ENCODE data around the gene CD9.

Gene CD9

DNA sequence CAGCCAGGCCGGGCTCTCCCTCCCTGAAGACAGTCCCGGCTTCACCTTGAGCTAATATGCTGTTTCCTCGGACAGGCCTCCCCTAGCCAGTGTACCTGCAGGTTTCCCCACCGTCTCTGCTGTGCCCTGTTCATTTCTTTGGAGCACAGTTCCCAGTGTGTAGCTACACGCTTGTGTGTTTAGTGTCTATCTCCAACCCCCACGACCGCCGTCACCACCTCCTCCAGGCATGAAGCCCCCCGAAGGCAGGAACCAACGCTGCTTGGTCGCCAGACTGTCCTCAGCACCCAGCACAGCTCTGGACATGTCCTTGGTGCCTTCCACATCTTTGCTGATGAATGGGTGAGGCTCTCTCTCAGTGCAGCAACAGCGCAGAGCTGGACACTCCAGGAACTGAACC is 84.1 kb downstream of the CD9 start:
- Histone ChIP-seq H3K27ac (replicated peaks) (no peak overlapping the region), H3K27me3 (ENCODE audit: insufficient read depth, poor library complexity, severe bottlenecking) (no peaks in the 10 kb centered on the region), H3K4me3 (replicated peaks; ENCODE audit: insufficient read depth, low read length) (no peak overlapping the region)
- TF ChIP-seq SPI1 (IDR thresholded peaks at IDR 0.05; ENCODE audit: borderline replicate concordance, low read depth) (no peak), POLR2AphosphoS5 (IDR thresholded peaks at IDR 0.05; ENCODE audit: low read depth) (no peak), GABPA (IDR thresholded peaks at IDR 0.05; ENCODE audit: low read depth) (no peak)
- TF ChIP-seq, protein P1, sequence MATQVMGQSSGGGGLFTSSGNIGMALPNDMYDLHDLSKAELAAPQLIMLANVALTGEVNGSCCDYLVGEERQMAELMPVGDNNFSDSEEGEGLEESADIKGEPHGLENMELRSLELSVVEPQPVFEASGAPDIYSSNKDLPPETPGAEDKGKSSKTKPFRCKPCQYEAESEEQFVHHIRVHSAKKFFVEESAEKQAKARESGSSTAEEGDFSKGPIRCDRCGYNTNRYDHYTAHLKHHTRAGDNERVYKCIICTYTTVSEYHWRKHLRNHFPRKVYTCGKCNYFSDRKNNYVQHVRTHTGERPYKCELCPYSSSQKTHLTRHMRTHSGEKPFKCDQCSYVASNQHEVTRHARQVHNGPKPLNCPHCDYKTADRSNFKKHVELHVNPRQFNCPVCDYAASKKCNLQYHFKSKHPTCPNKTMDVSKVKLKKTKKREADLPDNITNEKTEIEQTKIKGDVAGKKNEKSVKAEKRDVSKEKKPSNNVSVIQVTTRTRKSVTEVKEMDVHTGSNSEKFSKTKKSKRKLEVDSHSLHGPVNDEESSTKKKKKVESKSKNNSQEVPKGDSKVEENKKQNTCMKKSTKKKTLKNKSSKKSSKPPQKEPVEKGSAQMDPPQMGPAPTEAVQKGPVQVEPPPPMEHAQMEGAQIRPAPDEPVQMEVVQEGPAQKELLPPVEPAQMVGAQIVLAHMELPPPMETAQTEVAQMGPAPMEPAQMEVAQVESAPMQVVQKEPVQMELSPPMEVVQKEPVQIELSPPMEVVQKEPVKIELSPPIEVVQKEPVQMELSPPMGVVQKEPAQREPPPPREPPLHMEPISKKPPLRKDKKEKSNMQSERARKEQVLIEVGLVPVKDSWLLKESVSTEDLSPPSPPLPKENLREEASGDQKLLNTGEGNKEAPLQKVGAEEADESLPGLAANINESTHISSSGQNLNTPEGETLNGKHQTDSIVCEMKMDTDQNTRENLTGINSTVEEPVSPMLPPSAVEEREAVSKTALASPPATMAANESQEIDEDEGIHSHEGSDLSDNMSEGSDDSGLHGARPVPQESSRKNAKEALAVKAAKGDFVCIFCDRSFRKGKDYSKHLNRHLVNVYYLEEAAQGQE (IDR thresholded peaks at IDR 0.05; ENCODE audit: insufficient replicate concordance, low read depth), result no peak
- TF ChIP-seq, protein P2, sequence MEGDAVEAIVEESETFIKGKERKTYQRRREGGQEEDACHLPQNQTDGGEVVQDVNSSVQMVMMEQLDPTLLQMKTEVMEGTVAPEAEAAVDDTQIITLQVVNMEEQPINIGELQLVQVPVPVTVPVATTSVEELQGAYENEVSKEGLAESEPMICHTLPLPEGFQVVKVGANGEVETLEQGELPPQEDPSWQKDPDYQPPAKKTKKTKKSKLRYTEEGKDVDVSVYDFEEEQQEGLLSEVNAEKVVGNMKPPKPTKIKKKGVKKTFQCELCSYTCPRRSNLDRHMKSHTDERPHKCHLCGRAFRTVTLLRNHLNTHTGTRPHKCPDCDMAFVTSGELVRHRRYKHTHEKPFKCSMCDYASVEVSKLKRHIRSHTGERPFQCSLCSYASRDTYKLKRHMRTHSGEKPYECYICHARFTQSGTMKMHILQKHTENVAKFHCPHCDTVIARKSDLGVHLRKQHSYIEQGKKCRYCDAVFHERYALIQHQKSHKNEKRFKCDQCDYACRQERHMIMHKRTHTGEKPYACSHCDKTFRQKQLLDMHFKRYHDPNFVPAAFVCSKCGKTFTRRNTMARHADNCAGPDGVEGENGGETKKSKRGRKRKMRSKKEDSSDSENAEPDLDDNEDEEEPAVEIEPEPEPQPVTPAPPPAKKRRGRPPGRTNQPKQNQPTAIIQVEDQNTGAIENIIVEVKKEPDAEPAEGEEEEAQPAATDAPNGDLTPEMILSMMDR (IDR thresholded peaks at IDR 0.05; ENCODE audit: insufficient read depth, low read length), result no peak
- DNase-seq (ENCODE audit: low read depth in 1 of 2, low spot score in 1 of 2), result no peak

DNA sequence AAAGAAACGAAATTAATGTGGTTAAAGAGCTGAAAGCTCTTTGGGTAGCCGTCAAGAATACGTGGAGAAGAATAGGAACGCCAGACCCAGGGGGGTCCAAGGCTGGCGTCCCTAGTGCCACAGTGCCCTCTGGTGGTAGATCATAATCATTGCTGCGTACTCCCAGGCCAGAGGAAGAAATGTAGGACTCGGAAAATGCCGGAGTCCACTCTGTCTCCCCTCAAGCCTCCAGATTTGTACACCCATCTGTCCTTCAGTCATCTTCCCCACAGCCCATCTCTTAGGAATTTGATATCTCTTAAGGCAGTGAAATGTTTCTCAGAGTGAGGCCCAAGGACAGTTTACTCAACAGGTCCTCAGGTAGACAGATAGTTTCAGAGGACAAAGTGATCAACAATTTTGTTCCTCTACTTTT is 84.9 kb downstream of the CD9 start:
- no peak overlapping the region for H3K27ac ChIP-seq (replicated peaks)
- no peaks in the 10 kb centered on the region for H3K27me3 ChIP-seq (ENCODE audit: insufficient read depth, poor library complexity, severe bottlenecking)
- TF ChIP-seq, protein P2 (IDR thresholded peaks at IDR 0.05; ENCODE audit: insufficient read depth, low read length), result peak; percentile 82
- no peak for TF ChIP-seq POLR2AphosphoS5 (IDR thresholded peaks at IDR 0.05; ENCODE audit: low read depth)
- H3K4me3 ChIP-seq (replicated peaks; ENCODE audit: insufficient read depth, low read length), result no peak overlapping the region
- DNase-seq (ENCODE audit: low read depth in 1 of 2, low spot score in 1 of 2), result peak; percentile 35 to 51

DNA sequence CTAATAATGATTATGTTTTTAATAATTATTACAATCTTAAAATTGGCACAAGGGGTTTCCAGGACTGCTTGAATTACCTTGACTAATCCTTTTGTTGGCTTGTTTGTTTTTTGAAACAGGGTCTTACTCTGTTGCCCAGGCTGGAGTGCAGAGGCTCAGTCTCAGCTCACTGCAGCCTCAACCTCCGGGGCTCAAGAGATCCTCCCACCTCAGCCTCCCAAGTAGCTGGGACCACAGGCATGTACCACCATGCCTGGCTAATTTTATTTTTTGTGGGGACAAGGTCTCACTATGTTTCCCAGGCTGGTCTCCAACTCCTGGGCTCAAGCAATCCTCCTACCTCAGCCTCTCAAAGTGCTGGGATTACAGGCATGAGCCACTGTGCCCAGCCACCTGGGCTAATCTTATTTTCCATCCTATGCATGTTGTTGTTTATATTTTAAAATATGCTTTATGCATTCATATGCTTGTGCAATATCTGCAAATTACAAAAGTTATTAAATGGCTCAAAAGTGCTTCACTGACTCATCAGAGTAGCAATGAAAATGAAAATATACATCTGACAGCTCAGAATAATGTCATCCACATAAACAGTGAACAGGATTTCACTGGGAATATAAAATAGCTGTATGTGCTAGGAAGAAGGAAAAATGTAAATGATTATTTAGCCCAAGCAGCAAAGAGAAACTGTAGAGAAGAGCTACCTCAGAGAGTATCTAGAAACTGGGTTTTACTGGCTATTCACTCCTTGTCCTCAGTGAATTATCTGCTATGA is 85.5 kb downstream of the CD9 start:
- no peaks in the 10 kb centered on the region for H3K27me3 ChIP-seq (ENCODE audit: insufficient read depth, poor library complexity, severe bottlenecking)
- no peak overlapping the region for H3K27ac ChIP-seq (replicated peaks)
- DNase-seq (ENCODE audit: low read depth in 1 of 2, low spot score in 1 of 2), result no peak
- H3K4me3 ChIP-seq (replicated peaks; ENCODE audit: insufficient read depth, low read length), result no peak overlapping the region
- TF ChIP-seq, protein P2 (IDR thresholded peaks at IDR 0.05; ENCODE audit: insufficient read depth, low read length), result no peak
- TF ChIP-seq, protein P1 (IDR thresholded peaks at IDR 0.05; ENCODE audit: insufficient replicate concordance, low read depth), result no peak
- TF ChIP-seq SPI1 (IDR thresholded peaks at IDR 0.05; ENCODE audit: borderline replicate concordance, low read depth) (no peak), GABPA (IDR thresholded peaks at IDR 0.05; ENCODE audit: low read depth) (no peak), POLR2AphosphoS5 (IDR thresholded peaks at IDR 0.05; ENCODE audit: low read depth) (no peak)

Measured in HL-60 (cell line).